Choroid plexus epithelial cell (primary cell): Measurements from ENCODE around the gene P2RY12.
A peak's percentile ranks its signal among the peaks of the same experiment; 100 is the strongest.

ENCODE experiments used
- DNase-seq: peaks from one replicate; pipeline ENCODE4 v3.0.0-alpha.2; 2010; ENCODE audit warnings: low read depth
- H3K4me3 ChIP-seq: 2 replicates; pipeline ENCODE4 v1.5.1; 2011; ENCODE audit warnings: low read depth, mild to moderate bottlenecking, control low read depth, low read length, moderate library complexity
- CTCF ChIP-seq: conservative IDR thresholded peaks from 2 replicates; pipeline ENCODE4 v1.5.1; 2011; ENCODE audit warnings: low read depth, mild to moderate bottlenecking, control low read depth, inconsistent platforms, low read length, moderate library complexity

The P2RY12 gene

GRCh38 chr3:151356794-151357462, 27.6 kb downstream of the P2RY12 start:
- no peak for TF ChIP-seq CTCF
- H3K4me3 ChIP-seq: no peak overlapping the region
- peak; percentile 40 for DNase-seq

- no peak for DNase-seq
- no peak for TF ChIP-seq CTCF
- no peak overlapping the region for H3K4me3 ChIP-seq
Measured at GRCh38 chr3:151351648-151352047, 32.9 kb downstream of the P2RY12 start.

- no peak for TF ChIP-seq CTCF
- no peak overlapping the region for H3K4me3 ChIP-seq
- DNase-seq: no peak
Measured at GRCh38 chr3:151351219-151351618, 33.3 kb downstream of the P2RY12 start.

- DNase-seq: no peak
- H3K4me3 ChIP-seq: no peak overlapping the region
- TF ChIP-seq CTCF: no peak
Measured at GRCh38 chr3:151350656-151351055, 33.9 kb downstream of the P2RY12 start.

- TF ChIP-seq CTCF: no peak
- H3K4me3 ChIP-seq: no peak overlapping the region
- no peak for DNase-seq
Measured at GRCh38 chr3:151347432-151347831, 37.1 kb downstream of the P2RY12 start.

- H3K4me3 ChIP-seq: no peak overlapping the region
- no peak for DNase-seq
- no peak for TF ChIP-seq CTCF
Measured at GRCh38 chr3:151346292-151346691, 38.3 kb downstream of the P2RY12 start.

GRCh38 chr3:151345859-151346258, 38.7 kb downstream of the P2RY12 start:
- no peak overlapping the region for H3K4me3 ChIP-seq
- TF ChIP-seq CTCF: no peak
- DNase-seq: peak; percentile 80
